PFSK-1 (cell line): ENCODE data around the gene FMO2.

Experiments used
- FOXP2 ChIP-seq: optimal IDR thresholded peaks from 2 replicates; pipeline ENCODE3; 2011; ENCODE audit warnings: borderline replicate concordance, control low read depth, inconsistent platforms; ENCODE audit not compliant: insufficient read depth; ENCODE audit errors: extremely low read length, extremely low read depth
- POLR2AphosphoS5 ChIP-seq: IDR thresholded peaks from 2 replicates; pipeline ENCODE4 v1.6.1; 2012; ENCODE audit warnings: low read depth, mild to moderate bottlenecking, control low read depth, low read length, moderate library complexity
- SIN3A ChIP-seq: IDR thresholded peaks from 2 replicates; pipeline ENCODE4 v1.6.1; 2012; ENCODE audit warnings: mild to moderate bottlenecking, low read length, moderate library complexity, borderline replicate concordance; ENCODE audit not compliant: insufficient read depth
- TAF1 ChIP-seq: IDR thresholded peaks from 2 replicates; pipeline ENCODE4 v1.6.1; 2012; ENCODE audit warnings: low read length, control low read depth, borderline replicate concordance; ENCODE audit not compliant: insufficient read depth
- TF ChIP-seq, protein P1 (sequence below), 2 experiments: IDR thresholded peaks; 2 replicates each; pipeline versions ENCODE4 v1.6.1 to v1.8.0; 2011 to 2012; ENCODE audit warnings: low read depth in 2 of 2, low read length in 2 of 2, control low read depth in 1 of 2, inconsistent platforms in 1 of 2, mild to moderate bottlenecking in 1 of 2, moderate library complexity in 1 of 2; ENCODE audit not compliant: insufficient read depth in 1 of 2

The FMO2 gene

DNA sequence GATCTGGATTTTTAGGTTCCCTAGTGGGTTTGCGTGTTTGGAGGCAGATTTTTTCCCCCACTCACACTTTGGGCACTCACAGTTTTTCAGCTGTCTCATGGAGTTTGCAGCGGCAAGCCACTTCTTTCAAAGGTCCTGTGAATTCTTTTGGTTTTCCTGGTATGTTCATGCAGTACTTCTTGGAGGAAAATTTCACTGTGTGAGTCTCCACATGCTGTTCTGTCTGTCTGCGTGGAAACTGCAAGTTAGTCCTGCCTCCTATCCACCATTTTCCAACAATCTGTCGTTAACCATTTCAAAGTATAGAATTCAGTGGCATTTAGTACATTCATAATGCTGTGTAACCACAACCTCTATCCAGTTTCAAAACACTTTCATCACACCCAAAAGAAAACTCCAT lies 62.4 kb downstream of the FMO2 start:
- TF ChIP-seq FOXP2 (no peak), TAF1 (no peak), SIN3A (no peak), POLR2AphosphoS5 (no peak)
- TF ChIP-seq, protein P1, sequence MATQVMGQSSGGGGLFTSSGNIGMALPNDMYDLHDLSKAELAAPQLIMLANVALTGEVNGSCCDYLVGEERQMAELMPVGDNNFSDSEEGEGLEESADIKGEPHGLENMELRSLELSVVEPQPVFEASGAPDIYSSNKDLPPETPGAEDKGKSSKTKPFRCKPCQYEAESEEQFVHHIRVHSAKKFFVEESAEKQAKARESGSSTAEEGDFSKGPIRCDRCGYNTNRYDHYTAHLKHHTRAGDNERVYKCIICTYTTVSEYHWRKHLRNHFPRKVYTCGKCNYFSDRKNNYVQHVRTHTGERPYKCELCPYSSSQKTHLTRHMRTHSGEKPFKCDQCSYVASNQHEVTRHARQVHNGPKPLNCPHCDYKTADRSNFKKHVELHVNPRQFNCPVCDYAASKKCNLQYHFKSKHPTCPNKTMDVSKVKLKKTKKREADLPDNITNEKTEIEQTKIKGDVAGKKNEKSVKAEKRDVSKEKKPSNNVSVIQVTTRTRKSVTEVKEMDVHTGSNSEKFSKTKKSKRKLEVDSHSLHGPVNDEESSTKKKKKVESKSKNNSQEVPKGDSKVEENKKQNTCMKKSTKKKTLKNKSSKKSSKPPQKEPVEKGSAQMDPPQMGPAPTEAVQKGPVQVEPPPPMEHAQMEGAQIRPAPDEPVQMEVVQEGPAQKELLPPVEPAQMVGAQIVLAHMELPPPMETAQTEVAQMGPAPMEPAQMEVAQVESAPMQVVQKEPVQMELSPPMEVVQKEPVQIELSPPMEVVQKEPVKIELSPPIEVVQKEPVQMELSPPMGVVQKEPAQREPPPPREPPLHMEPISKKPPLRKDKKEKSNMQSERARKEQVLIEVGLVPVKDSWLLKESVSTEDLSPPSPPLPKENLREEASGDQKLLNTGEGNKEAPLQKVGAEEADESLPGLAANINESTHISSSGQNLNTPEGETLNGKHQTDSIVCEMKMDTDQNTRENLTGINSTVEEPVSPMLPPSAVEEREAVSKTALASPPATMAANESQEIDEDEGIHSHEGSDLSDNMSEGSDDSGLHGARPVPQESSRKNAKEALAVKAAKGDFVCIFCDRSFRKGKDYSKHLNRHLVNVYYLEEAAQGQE (IDR thresholded peaks at IDR 0.05; ENCODE audit: insufficient read depth in 1 of 2, low read depth in 2 of 2, low read length in 2 of 2), result no peak

DNA sequence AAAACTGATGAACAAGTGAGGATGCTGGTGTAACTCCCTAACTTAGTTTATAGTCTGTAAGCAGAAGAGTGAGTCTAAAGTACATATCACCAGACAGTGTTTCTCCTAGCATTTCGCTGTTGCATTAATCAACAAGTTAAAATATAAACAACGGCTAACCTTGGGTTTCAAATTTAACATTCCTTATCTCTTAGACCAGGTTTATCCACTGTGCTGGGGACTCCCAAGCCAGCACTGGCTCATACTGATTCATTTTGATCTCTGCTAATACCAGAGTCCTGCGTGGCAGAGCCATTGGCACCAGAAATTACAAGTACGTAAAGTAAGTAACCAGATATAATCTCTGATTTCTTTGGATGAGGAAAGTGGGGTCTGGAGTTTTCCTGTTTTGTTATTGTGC lies 63.2 kb downstream of the FMO2 start, which contains the start of gene FMO1:
Gene FMO1, plus strand, starts transcription at position 193 of the 400 bp plus-strand sequence. CDS start 9,594 bp downstream, outside the sequence.
- TF ChIP-seq POLR2AphosphoS5 (no peak), FOXP2 (no peak), TAF1 (no peak), SIN3A (no peak)
- TF ChIP-seq, protein P1 (IDR thresholded peaks at IDR 0.05; ENCODE audit: insufficient read depth in 1 of 2, low read depth in 2 of 2, low read length in 2 of 2), result no peak

DNA sequence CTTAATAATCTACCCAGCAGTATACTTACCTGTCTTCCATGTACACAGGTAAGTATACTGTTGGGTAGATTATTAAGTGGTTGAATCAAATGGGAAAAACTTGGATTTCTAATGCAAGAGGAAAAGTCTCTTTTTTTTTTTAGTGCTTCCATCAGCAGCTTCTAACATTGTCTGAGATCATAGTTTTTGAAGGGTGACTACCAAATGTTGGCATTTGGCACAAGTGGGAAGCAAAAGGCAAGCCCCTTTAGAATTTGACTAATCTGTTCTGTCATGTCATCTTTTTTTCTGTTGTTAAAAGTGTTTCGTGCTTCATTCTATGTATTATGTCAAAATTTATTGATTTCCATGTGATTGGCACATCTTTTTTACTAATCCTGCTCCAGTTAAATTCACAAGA lies 63.7 kb downstream of the FMO2 start:
- TF ChIP-seq POLR2AphosphoS5 (no peak), TAF1 (no peak), SIN3A (no peak), FOXP2 (no peak)
- TF ChIP-seq, protein P1 (IDR thresholded peaks at IDR 0.05; ENCODE audit: insufficient read depth in 1 of 2, low read depth in 2 of 2, low read length in 2 of 2), result no peak

DNA sequence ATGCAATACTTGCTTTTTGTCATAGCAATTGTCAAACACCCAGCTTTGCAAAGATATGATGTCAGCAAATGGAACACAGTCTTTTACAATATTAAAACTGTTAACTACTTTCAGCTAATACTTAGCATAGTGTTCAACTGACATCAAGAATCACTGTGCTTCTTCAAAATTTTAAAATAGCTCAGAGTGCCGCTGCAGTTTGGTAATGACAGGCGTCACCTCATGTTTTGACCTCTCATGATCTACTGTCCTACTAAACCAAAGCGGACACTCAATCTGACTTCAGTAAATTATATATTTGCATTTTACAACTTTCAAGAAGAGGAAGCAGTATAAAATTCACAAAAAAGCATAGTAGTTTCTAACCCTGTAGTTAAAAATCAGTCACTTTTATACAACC lies 65.2 kb downstream of the FMO2 start:
- TF ChIP-seq POLR2AphosphoS5, result no peak
- TF ChIP-seq SIN3A, result no peak
- TF ChIP-seq TAF1, result no peak
- TF ChIP-seq FOXP2, result no peak

DNA sequence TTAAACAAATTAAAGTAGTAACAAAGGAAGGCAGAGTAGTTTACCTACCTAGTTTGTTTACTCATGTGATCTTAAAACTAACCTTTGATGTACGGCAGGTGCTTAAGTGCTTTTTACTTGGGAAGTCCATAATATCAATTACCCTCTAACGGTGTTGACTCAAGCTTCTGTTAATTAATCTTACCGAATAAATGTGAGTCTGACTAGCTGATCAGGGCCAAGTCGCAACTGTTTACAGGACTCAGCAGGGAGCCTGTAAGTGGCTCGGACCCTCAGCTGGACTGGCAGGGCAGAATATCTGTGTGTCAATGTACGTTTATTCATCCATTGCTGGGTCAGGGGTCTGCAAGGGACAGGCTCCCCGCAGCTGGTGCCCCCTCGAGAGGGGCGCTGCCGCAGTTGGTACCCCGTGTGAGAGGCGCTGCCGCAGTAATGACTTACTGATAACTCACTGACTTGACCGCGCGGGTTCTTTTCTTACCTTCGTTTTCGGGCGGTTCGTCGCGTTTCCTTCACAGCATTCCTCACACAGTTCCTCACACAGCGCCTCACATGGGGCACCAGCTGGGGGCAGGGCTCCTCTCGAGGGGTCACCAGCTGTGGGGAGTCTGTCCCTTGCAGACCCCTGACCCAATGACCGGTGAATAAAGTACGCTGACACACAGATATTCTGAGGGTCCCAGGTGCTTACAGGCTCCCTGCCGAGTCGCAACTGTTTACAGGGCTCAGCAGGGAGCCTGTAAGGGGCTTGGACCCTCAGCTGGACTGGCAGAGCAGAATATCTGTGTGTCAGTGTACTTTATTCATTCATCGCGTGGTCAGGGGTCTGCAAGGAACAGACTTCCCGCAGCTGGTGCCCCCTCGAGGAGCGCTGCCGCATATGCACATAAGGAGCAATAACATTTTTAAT lies 66.2 kb downstream of the FMO2 start:
- TF ChIP-seq SIN3A, result no peak
- no peak for TF ChIP-seq FOXP2
- TF ChIP-seq, protein P1 (IDR thresholded peaks at IDR 0.05; ENCODE audit: insufficient read depth in 1 of 2, low read depth in 2 of 2, low read length in 2 of 2), result no peak
- TF ChIP-seq POLR2AphosphoS5, result no peak
- no peak for TF ChIP-seq TAF1
